WTC11 (cell line): ENCODE data around the gene IKZF2. TPM values are rescaled to one million over a fixed set of nuclear protein-coding genes. Genes with fewer than 3 reads are reported as not detected.

Experiments used
- ATAC-seq: fragments of 200-7000 bp; cut with Tn5 transposase; 2 replicates; pipeline ENCODE4 v1.10.0; 2021; ENCODE audit warnings: mild to moderate bottlenecking, moderate library complexity
- CTCF ChIA-PET: fragments of 300-600 bp; sonication (Branson Sonifier 250); formaldehyde crosslinking; loops from one replicate; lab custom pipeline; 2021; ENCODE audit warnings: antibody characterized with exemption; lab: Charles Lee
- POLR2A ChIA-PET: fragments of 350-600 bp; sonication (Branson Sonifier 250); formaldehyde crosslinking; loops from one replicate; lab custom pipeline; 2021; ENCODE audit warnings: antibody characterized with exemption; lab: Charles Lee
- DNase-seq: peaks from one replicate; pipeline ENCODE4 v3.0.0; 2021; ENCODE audit warnings: low spot score
- H3K27ac Mint-ChIP-seq: 2 replicates; pipeline ENCODE4 v1.8.0; 2021; ENCODE audit warnings: mixed read lengths
- H3K27me3 Mint-ChIP-seq: 2 replicates; pipeline ENCODE4 v1.8.0; 2021; ENCODE audit warnings: low read depth, mild to moderate bottlenecking, moderate library complexity, mixed read lengths
- H3K36me3 Mint-ChIP-seq: 2 replicates; pipeline ENCODE4 v1.8.0; 2021; ENCODE audit warnings: mixed read lengths
- H3K4me1 Mint-ChIP-seq: 2 replicates; pipeline ENCODE4 v1.8.0; 2022; ENCODE audit warnings: mixed read lengths
- H3K4me3 Mint-ChIP-seq: 2 replicates; pipeline ENCODE4 v1.8.0; 2021; ENCODE audit warnings: mild to moderate bottlenecking, moderate library complexity, mixed read lengths
- H3K9me3 Mint-ChIP-seq: 2 replicates; pipeline ENCODE4 v1.8.0; 2021; ENCODE audit warnings: mixed read lengths
- CREB1 ChIP-seq: sonication (generic); formaldehyde crosslinking; IDR thresholded peaks from 2 replicates; pipeline ENCODE4 v1.8.0; 2023; ENCODE audit warnings: mild to moderate bottlenecking, missing genetic modification reagents
- EMX1 ChIP-seq: fragments of 250-450 bp; sonication (Bioruptor Pico); IDR thresholded peaks from 2 replicates; pipeline ENCODE4 v1.8.0; 2021; ENCODE audit warnings: mild to moderate bottlenecking
- FOXP1 ChIP-seq: sonication (generic); formaldehyde crosslinking; IDR thresholded peaks from 2 replicates; pipeline ENCODE4 v1.8.0; 2022; ENCODE audit warnings: missing genetic modification reagents, mild to moderate bottlenecking, moderate library complexity, borderline replicate concordance
- GRHL2 ChIP-seq: fragments of 250-450 bp; sonication (Bioruptor Pico); IDR thresholded peaks from 2 replicates; pipeline ENCODE4 v1.8.0; 2022; ENCODE audit warnings: mild to moderate bottlenecking, moderate library complexity; ENCODE audit not compliant: insufficient replicate concordance, severe bottlenecking
- GTF2I ChIP-seq: fragments of 250-450 bp; sonication (Bioruptor Pico); conservative IDR thresholded peaks from 2 replicates; pipeline ENCODE4 v1.4.0; 2021; ENCODE audit warnings: mild to moderate bottlenecking
- JUN ChIP-seq: sonication (generic); formaldehyde crosslinking; IDR thresholded peaks from 2 replicates; pipeline ENCODE4 v1.8.0; 2023; ENCODE audit warnings: mild to moderate bottlenecking, missing genetic modification reagents
- KAT7 ChIP-seq: sonication (generic); formaldehyde crosslinking; IDR thresholded peaks from 2 replicates; pipeline ENCODE4 v1.8.1; 2023; ENCODE audit warnings: missing genetic modification reagents, mild to moderate bottlenecking, borderline replicate concordance
- NFATC4 ChIP-seq: fragments of 250-450 bp; sonication (Bioruptor Pico); IDR thresholded peaks from 2 replicates; pipeline ENCODE4 v1.9.0; 2021; ENCODE audit warnings: mild to moderate bottlenecking
- NR1H2 ChIP-seq: sonication (generic); formaldehyde crosslinking; IDR thresholded peaks from 2 replicates; pipeline ENCODE4 v1.9.0; 2021; ENCODE audit warnings: mild to moderate bottlenecking, moderate library complexity, missing genetic modification reagents
- RELA ChIP-seq: sonication (generic); formaldehyde crosslinking; IDR thresholded peaks from 2 replicates; pipeline ENCODE4 v1.8.1; 2022; ENCODE audit warnings: missing genetic modification reagents, mild to moderate bottlenecking, borderline replicate concordance
- SP1 ChIP-seq: sonication (generic); formaldehyde crosslinking; conservative IDR thresholded peaks from 2 replicates; pipeline ENCODE4 v1.8.1; 2022; ENCODE audit warnings: missing genetic modification reagents
- ZNF219 ChIP-seq: sonication (generic); formaldehyde crosslinking; IDR thresholded peaks from 2 replicates; pipeline ENCODE4 v1.8.0; 2023; ENCODE audit warnings: missing genetic modification reagents, mild to moderate bottlenecking, borderline replicate concordance
- total RNA-seq: library from RNA; stranded (reverse); gene quantifications from 3 replicates; pipeline ENCODE4 v1.2.3, GENCODE V29; 2021
- TF ChIP-seq, protein P1 (sequence below): fragments of 250-450 bp; sonication (Bioruptor Pico); IDR thresholded peaks from 2 replicates; pipeline ENCODE4 v1.9.0; 2021; ENCODE audit warnings: mild to moderate bottlenecking
- TF ChIP-seq, protein P2 (sequence below): sonication (generic); formaldehyde crosslinking; IDR thresholded peaks from 2 replicates; pipeline ENCODE4 v1.8.0; 2023; ENCODE audit warnings: missing genetic modification reagents
- TF ChIP-seq, protein P3 (sequence below): sonication (generic); formaldehyde crosslinking; IDR thresholded peaks from 2 replicates; pipeline ENCODE4 v1.8.1; 2022; ENCODE audit warnings: low read depth, missing genetic modification reagents, borderline replicate concordance
- TF ChIP-seq, protein P4 (sequence below): sonication (generic); formaldehyde crosslinking; IDR thresholded peaks from 2 replicates; pipeline ENCODE4 v1.8.0; 2022; ENCODE audit warnings: missing genetic modification reagents
- TF ChIP-seq, protein P5 (sequence below): sonication (generic); formaldehyde crosslinking; conservative IDR thresholded peaks from 2 replicates; pipeline ENCODE4 v1.8.1; 2022; ENCODE audit warnings: mild to moderate bottlenecking, missing genetic modification reagents
- TF ChIP-seq, protein P6 (sequence below): sonication (generic); formaldehyde crosslinking; IDR thresholded peaks from 2 replicates; pipeline ENCODE4 v1.8.0; 2022; ENCODE audit warnings: mild to moderate bottlenecking, missing genetic modification reagents
- TF ChIP-seq, protein P7 (sequence below): fragments of 250-450 bp; sonication (Bioruptor Pico); conservative IDR thresholded peaks from 2 replicates; pipeline ENCODE4 v1.9.0; 2021; ENCODE audit warnings: mild to moderate bottlenecking
- TF ChIP-seq, protein P8 (sequence below): fragments of 250-450 bp; sonication (Bioruptor Pico); IDR thresholded peaks from 2 replicates; pipeline ENCODE4 v2.1.2; 2022; ENCODE audit warnings: mild to moderate bottlenecking, moderate library complexity
- TF ChIP-seq, protein P9 (sequence below): sonication (generic); formaldehyde crosslinking; IDR thresholded peaks from 2 replicates; pipeline ENCODE4 v1.8.1; 2023; ENCODE audit warnings: mild to moderate bottlenecking, missing genetic modification reagents, moderate library complexity

Gene IKZF2
- total RNA-seq, 1 experiment from 2014 or later, result 4.2 TPM

DNA sequence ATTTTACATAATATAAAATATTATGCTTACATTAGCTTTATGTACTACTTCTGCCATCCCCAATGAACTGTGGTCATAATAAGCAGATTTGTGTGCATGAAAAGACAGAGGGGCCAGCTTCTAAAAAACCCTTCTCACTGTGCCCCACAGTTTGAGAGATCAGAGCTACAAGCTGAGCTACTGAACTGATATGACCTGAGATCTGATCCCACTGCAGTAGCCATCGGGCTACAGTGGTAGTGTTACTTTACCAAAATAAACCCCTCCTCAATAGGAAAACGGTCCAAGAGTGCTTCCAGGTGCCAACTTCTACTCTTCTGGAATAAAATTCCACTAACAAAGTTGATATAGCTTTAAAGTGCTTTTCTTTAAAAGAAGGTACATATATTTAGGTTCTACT lies 43.1 kb downstream of the IKZF2 start:
- TF ChIP-seq NR1H2 (no peak), KAT7 (CRISPR knock-in tag) (no peak), RELA (CRISPR knock-in tag) (no peak), JUN (no peak), CREB1 (CRISPR knock-in tag) (no peak), EMX1 (CRISPR knock-in tag) (no peak), ZNF219 (CRISPR knock-in tag) (no peak), SP1 (CRISPR knock-in tag) (no peak), GRHL2 (no peak), GTF2I (CRISPR knock-in tag) (no peak)
- TF ChIP-seq, protein P1, sequence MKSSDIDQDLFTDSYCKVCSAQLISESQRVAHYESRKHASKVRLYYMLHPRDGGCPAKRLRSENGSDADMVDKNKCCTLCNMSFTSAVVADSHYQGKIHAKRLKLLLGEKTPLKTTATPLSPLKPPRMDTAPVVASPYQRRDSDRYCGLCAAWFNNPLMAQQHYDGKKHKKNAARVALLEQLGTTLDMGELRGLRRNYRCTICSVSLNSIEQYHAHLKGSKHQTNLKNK (CRISPR knock-in tag), result no peak
- TF ChIP-seq, protein P2, sequence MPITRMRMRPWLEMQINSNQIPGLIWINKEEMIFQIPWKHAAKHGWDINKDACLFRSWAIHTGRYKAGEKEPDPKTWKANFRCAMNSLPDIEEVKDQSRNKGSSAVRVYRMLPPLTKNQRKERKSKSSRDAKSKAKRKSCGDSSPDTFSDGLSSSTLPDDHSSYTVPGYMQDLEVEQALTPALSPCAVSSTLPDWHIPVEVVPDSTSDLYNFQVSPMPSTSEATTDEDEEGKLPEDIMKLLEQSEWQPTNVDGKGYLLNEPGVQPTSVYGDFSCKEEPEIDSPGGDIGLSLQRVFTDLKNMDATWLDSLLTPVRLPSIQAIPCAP (CRISPR knock-in tag), result no peak
- TF ChIP-seq, protein P3, sequence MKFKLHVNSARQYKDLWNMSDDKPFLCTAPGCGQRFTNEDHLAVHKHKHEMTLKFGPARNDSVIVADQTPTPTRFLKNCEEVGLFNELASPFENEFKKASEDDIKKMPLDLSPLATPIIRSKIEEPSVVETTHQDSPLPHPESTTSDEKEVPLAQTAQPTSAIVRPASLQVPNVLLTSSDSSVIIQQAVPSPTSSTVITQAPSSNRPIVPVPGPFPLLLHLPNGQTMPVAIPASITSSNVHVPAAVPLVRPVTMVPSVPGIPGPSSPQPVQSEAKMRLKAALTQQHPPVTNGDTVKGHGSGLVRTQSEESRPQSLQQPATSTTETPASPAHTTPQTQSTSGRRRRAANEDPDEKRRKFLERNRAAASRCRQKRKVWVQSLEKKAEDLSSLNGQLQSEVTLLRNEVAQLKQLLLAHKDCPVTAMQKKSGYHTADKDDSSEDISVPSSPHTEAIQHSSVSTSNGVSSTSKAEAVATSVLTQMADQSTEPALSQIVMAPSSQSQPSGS (CRISPR knock-in tag), result no peak
- TF ChIP-seq, protein P4, sequence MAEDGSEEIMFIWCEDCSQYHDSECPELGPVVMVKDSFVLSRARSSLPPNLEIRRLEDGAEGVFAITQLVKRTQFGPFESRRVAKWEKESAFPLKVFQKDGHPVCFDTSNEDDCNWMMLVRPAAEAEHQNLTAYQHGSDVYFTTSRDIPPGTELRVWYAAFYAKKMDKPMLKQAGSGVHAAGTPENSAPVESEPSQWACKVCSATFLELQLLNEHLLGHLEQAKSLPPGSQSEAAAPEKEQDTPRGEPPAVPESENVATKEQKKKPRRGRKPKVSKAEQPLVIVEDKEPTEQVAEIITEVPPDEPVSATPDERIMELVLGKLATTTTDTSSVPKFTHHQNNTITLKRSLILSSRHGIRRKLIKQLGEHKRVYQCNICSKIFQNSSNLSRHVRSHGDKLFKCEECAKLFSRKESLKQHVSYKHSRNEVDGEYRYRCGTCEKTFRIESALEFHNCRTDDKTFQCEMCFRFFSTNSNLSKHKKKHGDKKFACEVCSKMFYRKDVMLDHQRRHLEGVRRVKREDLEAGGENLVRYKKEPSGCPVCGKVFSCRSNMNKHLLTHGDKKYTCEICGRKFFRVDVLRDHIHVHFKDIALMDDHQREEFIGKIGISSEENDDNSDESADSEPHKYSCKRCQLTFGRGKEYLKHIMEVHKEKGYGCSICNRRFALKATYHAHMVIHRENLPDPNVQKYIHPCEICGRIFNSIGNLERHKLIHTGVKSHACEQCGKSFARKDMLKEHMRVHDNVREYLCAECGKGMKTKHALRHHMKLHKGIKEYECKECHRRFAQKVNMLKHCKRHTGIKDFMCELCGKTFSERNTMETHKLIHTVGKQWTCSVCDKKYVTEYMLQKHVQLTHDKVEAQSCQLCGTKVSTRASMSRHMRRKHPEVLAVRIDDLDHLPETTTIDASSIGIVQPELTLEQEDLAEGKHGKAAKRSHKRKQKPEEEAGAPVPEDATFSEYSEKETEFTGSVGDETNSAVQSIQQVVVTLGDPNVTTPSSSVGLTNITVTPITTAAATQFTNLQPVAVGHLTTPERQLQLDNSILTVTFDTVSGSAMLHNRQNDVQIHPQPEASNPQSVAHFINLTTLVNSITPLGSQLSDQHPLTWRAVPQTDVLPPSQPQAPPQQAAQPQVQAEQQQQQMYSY, result no peak
- TF ChIP-seq, protein P5, sequence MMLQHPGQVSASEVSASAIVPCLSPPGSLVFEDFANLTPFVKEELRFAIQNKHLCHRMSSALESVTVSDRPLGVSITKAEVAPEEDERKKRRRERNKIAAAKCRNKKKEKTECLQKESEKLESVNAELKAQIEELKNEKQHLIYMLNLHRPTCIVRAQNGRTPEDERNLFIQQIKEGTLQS (CRISPR knock-in tag), result no peak
- TF ChIP-seq, protein P6, sequence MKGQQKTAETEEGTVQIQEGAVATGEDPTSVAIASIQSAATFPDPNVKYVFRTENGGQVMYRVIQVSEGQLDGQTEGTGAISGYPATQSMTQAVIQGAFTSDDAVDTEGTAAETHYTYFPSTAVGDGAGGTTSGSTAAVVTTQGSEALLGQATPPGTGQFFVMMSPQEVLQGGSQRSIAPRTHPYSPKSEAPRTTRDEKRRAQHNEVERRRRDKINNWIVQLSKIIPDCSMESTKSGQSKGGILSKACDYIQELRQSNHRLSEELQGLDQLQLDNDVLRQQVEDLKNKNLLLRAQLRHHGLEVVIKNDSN, result no peak
- peaks cover 18% of the 10 kb centered on the region for H3K4me1 Mint-ChIP-seq

DNA sequence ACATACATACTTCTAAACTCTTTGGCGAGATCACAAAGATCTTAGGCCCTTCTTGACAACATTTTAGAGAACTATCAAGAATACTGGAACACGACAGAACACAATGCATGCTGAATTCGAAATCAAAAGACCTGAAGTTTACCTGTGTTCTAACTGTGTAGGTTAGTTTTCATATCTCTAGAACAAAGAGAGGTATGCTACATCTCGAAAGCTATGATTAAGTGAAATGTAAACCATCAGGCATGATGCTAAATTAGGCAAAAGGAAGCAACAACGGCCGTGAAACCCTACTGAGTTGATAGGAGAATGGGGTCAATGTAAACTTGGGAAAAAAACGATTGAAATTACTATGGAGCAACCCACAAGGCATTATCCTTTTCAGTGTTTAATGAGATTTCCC lies 43.7 kb downstream of the IKZF2 start:
- ChIA-PET CTCF (no interaction called here), POLR2A (no interaction called here)
- no peaks in the 10 kb centered on the region for H3K9me3 Mint-ChIP-seq
- no peak for ATAC-seq
- peaks cover 18% of the 10 kb centered on the region for H3K4me1 Mint-ChIP-seq
- H3K4me3 Mint-ChIP-seq, result no peak overlapping the region
- H3K27ac Mint-ChIP-seq, result peak overlapping the region; percentile 3; the same call in 1 of the 2 replicates
- DNase-seq, result no peak
- no peaks in the 10 kb centered on the region for H3K36me3 Mint-ChIP-seq
- H3K27me3 Mint-ChIP-seq, result no peaks in the 10 kb centered on the region
- TF ChIP-seq, protein P7, sequence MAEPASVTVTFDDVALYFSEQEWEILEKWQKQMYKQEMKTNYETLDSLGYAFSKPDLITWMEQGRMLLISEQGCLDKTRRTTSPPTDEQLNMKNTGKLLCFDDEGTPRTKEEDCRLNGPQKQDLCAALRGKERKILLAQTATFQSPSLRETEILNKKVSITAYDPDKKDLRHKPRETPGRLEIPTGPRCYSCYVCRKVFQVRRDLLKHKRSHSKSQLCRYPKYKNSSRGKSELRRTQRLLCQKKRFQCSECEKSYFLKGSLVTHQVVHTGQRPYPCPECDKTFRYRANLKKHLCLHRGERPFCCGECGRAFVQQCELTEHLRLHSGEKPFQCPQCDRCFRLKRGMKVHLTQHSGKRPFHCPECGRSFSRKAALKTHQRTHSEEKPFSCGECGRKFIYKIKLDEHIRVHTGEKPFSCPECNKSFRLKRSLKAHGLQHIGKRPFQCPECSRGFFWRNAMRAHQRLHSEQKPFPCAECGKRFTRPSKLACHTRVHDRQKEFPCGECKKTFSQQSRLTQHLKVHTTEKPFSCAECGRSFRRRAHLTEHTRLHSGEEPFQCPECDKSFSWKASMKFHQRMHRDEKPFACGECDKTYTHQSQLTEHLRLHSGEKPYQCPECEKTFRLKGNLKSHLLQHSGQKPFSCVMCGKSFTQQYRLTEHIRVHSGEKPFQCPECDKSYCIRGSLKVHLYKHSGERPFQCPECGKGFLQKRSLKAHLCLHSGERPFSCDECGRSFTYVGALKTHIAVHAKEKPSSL (CRISPR knock-in tag), result no peak
- TF ChIP-seq, protein P8, sequence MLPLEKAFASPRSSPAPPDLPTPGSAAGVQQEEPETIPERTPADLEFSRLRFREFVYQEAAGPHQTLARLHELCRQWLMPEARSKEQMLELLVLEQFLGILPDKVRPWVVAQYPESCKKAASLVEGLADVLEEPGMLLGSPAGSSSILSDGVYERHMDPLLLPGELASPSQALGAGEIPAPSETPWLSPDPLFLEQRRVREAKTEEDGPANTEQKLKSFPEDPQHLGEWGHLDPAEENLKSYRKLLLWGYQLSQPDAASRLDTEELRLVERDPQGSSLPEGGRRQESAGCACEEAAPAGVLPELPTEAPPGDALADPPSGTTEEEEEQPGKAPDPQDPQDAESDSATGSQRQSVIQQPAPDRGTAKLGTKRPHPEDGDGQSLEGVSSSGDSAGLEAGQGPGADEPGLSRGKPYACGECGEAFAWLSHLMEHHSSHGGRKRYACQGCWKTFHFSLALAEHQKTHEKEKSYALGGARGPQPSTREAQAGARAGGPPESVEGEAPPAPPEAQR, result no peak
- TF ChIP-seq, protein P9, sequence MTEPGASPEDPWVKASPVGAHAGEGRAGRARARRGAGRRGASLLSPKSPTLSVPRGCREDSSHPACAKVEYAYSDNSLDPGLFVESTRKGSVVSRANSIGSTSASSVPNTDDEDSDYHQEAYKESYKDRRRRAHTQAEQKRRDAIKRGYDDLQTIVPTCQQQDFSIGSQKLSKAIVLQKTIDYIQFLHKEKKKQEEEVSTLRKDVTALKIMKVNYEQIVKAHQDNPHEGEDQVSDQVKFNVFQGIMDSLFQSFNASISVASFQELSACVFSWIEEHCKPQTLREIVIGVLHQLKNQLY, result no peak
- no peak for TF ChIP-seq FOXP1 (CRISPR knock-in tag)
- TF ChIP-seq, protein P5 (CRISPR knock-in tag), result no peak
- TF ChIP-seq NFATC4, result no peak

More for the DNA sequence above, 43.1 kb downstream of the IKZF2 start:
- Mint-ChIP-seq H3K4me3 (no peak overlapping the region), H3K27me3 (no peaks in the 10 kb centered on the region), H3K36me3 (no peaks in the 10 kb centered on the region), H3K9me3 (no peaks in the 10 kb centered on the region), H3K27ac (no peak overlapping the region)
- DNase-seq, result no peak
- POLR2A ChIA-PET, result no interaction called here
- CTCF ChIA-PET, result interaction anchor here (0.8 kb wide), 1 partner anchor 9 kb away, joined by 3 read pairs; no protein-coding TSS in a partner anchor
- peak; percentile 52; the same call in 1 of the 2 replicates for ATAC-seq
